Neural progenitor cell (in vitro differentiated cells): ENCODE measurements around the gene CDT1. TPM values are rescaled to one million over a fixed set of nuclear protein-coding genes. Genes with fewer than 3 reads are reported as not detected.

ENCODE experiments used
- DNase-seq: peaks from one replicate; pipeline ENCODE4 v3.0.0-alpha.2; 2016; ENCODE audit warnings: low spot score
- H2AFZ ChIP-seq: fragments of 200-600 bp; sonication (generic); replicated peaks from 2 replicates; pipeline ENCODE4 v1.6.1; 2016; ENCODE audit warnings: antibody characterized with exemption
- H3F3A ChIP-seq: fragments of 200-600 bp; sonication (generic); 2 replicates; pipeline ENCODE4 v1.6.1; 2016; ENCODE audit warnings: antibody characterized with exemption, low read depth
- H3K27ac ChIP-seq: fragments of 200-600 bp; sonication (generic); 2 replicates; pipeline ENCODE4 v1.5.1; 2016; ENCODE audit warnings: mild to moderate bottlenecking
- H3K27me3 ChIP-seq: fragments of 200-600 bp; sonication (generic); 2 replicates; pipeline ENCODE4 v1.6.1; 2016; ENCODE audit warnings: mild to moderate bottlenecking, moderate library complexity
- H3K36me3 ChIP-seq: fragments of 200-600 bp; sonication (generic); 2 replicates; pipeline ENCODE4 v1.5.1; 2016
- H3K4me1 ChIP-seq: fragments of 200-600 bp; sonication (generic); 2 replicates; pipeline ENCODE4 v1.6.1; 2016; ENCODE audit warnings: mixed run types
- H3K4me2 ChIP-seq: fragments of 200-600 bp; sonication (generic); 2 replicates; pipeline ENCODE4 v1.6.1; 2016
- H3K4me3 ChIP-seq: fragments of 200-600 bp; sonication (generic); 2 replicates; pipeline ENCODE4 v1.5.1; 2016
- H3K79me2 ChIP-seq: fragments of 200-600 bp; sonication (generic); 2 replicates; pipeline ENCODE4 v1.6.1; 2016; ENCODE audit warnings: low read depth
- H3K9ac ChIP-seq: fragments of 200-600 bp; sonication (generic); 2 replicates; pipeline ENCODE4 v1.6.1; 2016
- H3K9me3 ChIP-seq: fragments of 200-600 bp; sonication (generic); 2 replicates; pipeline ENCODE4 v1.5.1; 2016; ENCODE audit warnings: low read depth
- H4K20me1 ChIP-seq: fragments of 200-600 bp; sonication (generic); 2 replicates; pipeline ENCODE4 v1.6.1; 2016; ENCODE audit warnings: low read depth
- H3K27ac Mint-ChIP-seq: 3 replicates; pipeline ENCODE4 v1.8.0; 2021; ENCODE audit warnings: mixed read lengths
- H3K27me3 Mint-ChIP-seq: 2 replicates; pipeline ENCODE4 v1.8.0; 2022; ENCODE audit warnings: low read depth, mild to moderate bottlenecking, inconsistent platforms, moderate library complexity, mixed read lengths; ENCODE audit not compliant: insufficient read depth
- H3K36me3 Mint-ChIP-seq: 3 replicates; pipeline ENCODE4 v1.8.0; 2021; ENCODE audit warnings: mixed read lengths
- H3K4me1 Mint-ChIP-seq: 3 replicates; pipeline ENCODE4 v1.8.0; 2021; ENCODE audit warnings: mixed read lengths
- H3K4me3 Mint-ChIP-seq: 3 replicates; pipeline ENCODE4 v1.8.0; 2021; ENCODE audit warnings: mild to moderate bottlenecking, moderate library complexity, mixed read lengths
- H3K9me3 Mint-ChIP-seq: 3 replicates; pipeline ENCODE4 v1.8.0; 2020; ENCODE audit warnings: mixed read lengths
- EZH2 ChIP-seq: fragments of 200-600 bp; sonication (generic); IDR thresholded peaks from 2 replicates; pipeline ENCODE4 v1.6.1; 2017; ENCODE audit warnings: antibody characterized with exemption, mild to moderate bottlenecking, moderate library complexity
- EZH2phosphoT487 ChIP-seq: fragments of 200-600 bp; sonication (generic); IDR thresholded peaks from 2 replicates; pipeline ENCODE4 v1.6.1; 2017; ENCODE audit warnings: antibody characterized with exemption
- total RNA-seq: library from RNA; depleted of rRNA; stranded (reverse); fragments of >200 nt; gene quantifications from 2 replicates; pipeline ENCODE4 v1.2.3, GENCODE V29; 2015; ENCODE audit warnings: low replicate concordance
- TF ChIP-seq, protein P1 (sequence below): fragments of 200-600 bp; sonication (generic); IDR thresholded peaks from 2 replicates; pipeline ENCODE4 v1.5.1; 2017; ENCODE audit warnings: antibody characterized with exemption, mild to moderate bottlenecking

Gene CDT1
- total RNA-seq, 1 donor from 2014 or later, result 7.8 TPM

- H3K27me3 ChIP-seq, result no peaks in the 10 kb centered on the region
- H3K9me3 ChIP-seq, result no peaks in the 10 kb centered on the region
- H3K79me2 ChIP-seq, result no peaks in the 10 kb centered on the region
- H3K4me3 ChIP-seq, result no peak overlapping the region
- peak overlapping the region; percentile 8 for H3K4me2 ChIP-seq
- H3K36me3 ChIP-seq, result no peaks in the 10 kb centered on the region
- no peak overlapping the region for H2AFZ ChIP-seq
- DNase-seq, result peak; percentile 64
- Mint-ChIP-seq H3K27ac (no peak overlapping the region), H3K4me1 (peaks cover 39% of the 10 kb centered on the region), H3K36me3 (no peaks in the 10 kb centered on the region), H3K27me3 (peaks cover 3% of the 10 kb centered on the region), H3K4me3 (no peak overlapping the region), H3K9me3 (no peaks in the 10 kb centered on the region)
- peaks cover 65% of the 10 kb centered on the region for H3K4me1 ChIP-seq
- H3F3A ChIP-seq, result peaks cover 36% of the 10 kb centered on the region
- H3K9ac ChIP-seq, result no peak overlapping the region
- H4K20me1 ChIP-seq, result peaks cover 6% of the 10 kb centered on the region
- H3K27ac ChIP-seq, result no peak overlapping the region
- TF ChIP-seq, protein P1, sequence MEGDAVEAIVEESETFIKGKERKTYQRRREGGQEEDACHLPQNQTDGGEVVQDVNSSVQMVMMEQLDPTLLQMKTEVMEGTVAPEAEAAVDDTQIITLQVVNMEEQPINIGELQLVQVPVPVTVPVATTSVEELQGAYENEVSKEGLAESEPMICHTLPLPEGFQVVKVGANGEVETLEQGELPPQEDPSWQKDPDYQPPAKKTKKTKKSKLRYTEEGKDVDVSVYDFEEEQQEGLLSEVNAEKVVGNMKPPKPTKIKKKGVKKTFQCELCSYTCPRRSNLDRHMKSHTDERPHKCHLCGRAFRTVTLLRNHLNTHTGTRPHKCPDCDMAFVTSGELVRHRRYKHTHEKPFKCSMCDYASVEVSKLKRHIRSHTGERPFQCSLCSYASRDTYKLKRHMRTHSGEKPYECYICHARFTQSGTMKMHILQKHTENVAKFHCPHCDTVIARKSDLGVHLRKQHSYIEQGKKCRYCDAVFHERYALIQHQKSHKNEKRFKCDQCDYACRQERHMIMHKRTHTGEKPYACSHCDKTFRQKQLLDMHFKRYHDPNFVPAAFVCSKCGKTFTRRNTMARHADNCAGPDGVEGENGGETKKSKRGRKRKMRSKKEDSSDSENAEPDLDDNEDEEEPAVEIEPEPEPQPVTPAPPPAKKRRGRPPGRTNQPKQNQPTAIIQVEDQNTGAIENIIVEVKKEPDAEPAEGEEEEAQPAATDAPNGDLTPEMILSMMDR, result no peak
- TF ChIP-seq EZH2 (no peak), EZH2phosphoT487 (no peak)
Observed at GRCh38 chr16:88772871-88773811, 30.4 kb upstream of the CDT1 start.

DNA sequence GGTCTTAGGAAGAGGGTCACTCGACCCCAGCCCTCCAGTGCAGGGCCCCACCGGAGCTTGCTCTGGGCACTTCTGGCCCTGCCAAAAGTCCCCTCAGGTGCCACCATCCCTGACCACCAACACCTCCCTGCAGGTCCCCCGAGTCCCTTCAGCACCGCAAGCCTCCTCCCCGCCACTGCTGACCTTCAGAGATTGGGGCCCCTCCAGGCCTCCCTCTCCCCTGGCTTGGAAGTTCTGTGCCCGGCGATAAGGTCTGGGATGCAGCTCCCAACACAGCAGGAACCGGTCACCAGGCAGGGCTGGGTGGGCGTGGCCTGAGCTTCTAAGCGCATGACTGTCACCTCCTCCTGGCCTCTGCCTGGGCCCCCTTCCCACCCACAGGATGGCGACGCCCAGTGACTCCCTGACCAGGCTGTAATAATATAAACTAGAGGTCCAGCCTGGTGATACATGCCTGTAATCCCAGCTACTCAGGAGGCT lies 29.7 kb upstream of the CDT1 start:
- Histone ChIP-seq H3K27me3 (no peaks in the 10 kb centered on the region), H3K36me3 (no peaks in the 10 kb centered on the region), H3F3A (peaks cover 29% of the 10 kb centered on the region), H3K4me3 (no peak overlapping the region), H3K9ac (no peak overlapping the region), H2AFZ (no peak overlapping the region), H3K79me2 (no peaks in the 10 kb centered on the region), H3K27ac (no peak overlapping the region), H3K9me3 (no peaks in the 10 kb centered on the region), H3K4me1 (peaks cover 63% of the 10 kb centered on the region), H4K20me1 (peaks cover 6% of the 10 kb centered on the region), H3K4me2 (no peak overlapping the region)
- H3K4me3 Mint-ChIP-seq, result no peak overlapping the region
- no peak for TF ChIP-seq EZH2
- no peaks in the 10 kb centered on the region for H3K9me3 Mint-ChIP-seq
- peak; percentile 68 for DNase-seq
- peaks cover 42% of the 10 kb centered on the region for H3K4me1 Mint-ChIP-seq
- no peaks in the 10 kb centered on the region for H3K36me3 Mint-ChIP-seq
- H3K27ac Mint-ChIP-seq, result no peak overlapping the region
- peaks cover 5% of the 10 kb centered on the region for H3K27me3 Mint-ChIP-seq

DNA sequence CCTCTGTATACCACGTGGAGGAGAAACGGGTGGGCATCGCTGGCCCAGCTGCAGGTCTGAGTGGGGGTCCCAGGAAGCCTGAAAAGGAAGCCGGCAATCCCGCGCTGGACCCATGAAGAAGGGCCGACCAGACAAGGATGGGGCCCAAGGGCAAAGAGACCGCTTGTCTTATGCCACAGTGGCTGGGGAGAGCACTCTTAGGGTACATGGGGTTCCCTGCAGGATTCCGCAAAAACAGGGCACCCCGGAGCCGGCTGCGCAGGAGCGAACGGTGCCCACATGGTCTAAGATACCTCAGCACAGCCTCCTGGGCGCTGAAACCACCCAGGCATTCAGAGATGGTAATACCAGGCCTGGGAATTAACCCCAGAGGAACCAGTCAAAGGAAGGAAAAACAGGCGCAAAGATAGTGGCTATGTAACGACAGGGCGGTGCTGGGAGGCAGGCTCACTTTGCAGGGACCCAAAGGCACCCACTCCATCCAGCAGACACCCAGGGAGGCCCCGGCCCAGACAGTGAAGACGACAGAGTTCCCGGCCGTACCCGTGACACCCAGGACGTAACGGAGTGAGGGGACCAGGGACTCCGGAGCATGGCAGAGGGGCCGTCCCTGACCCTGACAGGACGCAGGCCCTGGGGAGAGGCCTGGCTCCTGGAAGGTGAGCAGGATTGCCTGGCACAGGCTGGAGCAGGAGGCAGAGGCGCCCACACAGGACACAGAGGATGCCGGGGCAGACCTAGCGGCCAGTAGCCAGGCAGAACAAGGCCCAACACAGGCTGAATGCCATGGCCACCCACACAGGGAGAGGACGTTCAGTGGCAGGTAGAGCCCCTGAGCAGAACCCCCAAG lies 28.8 kb upstream of the CDT1 start:
- no peaks in the 10 kb centered on the region for H3K36me3 ChIP-seq
- H3K27me3 Mint-ChIP-seq, result peaks cover 5% of the 10 kb centered on the region
- no peak for TF ChIP-seq EZH2
- TF ChIP-seq EZH2phosphoT487, result no peak
- TF ChIP-seq, protein P1, result no peak
- no peaks in the 10 kb centered on the region for H3K36me3 Mint-ChIP-seq
- H3K4me3 ChIP-seq, result no peak overlapping the region
- H3K4me2 ChIP-seq, result no peak overlapping the region
- H4K20me1 ChIP-seq, result peaks cover 6% of the 10 kb centered on the region
- no peaks in the 10 kb centered on the region for H3K79me2 ChIP-seq
- no peak overlapping the region for H3K9ac ChIP-seq
- no peak overlapping the region for H3K27ac Mint-ChIP-seq
- no peak overlapping the region for H2AFZ ChIP-seq
- H3K4me1 Mint-ChIP-seq, result peaks cover 42% of the 10 kb centered on the region
- no peaks in the 10 kb centered on the region for H3K9me3 Mint-ChIP-seq
- H3K27me3 ChIP-seq, result no peaks in the 10 kb centered on the region
- H3K4me3 Mint-ChIP-seq, result no peak overlapping the region
- no peak overlapping the region for H3K27ac ChIP-seq
- no peaks in the 10 kb centered on the region for H3K9me3 ChIP-seq
- peaks cover 56% of the 10 kb centered on the region for H3K4me1 ChIP-seq
- peaks cover 21% of the 10 kb centered on the region for H3F3A ChIP-seq
- DNase-seq, result no peak
